Stimulated activated CD8-positive, alpha-beta memory T cell treated with anti-CD3 and anti-CD28 coated beads, Interleukin-4, amount 100 ng/mL, for 1 hour (primary cell): Measurements from ENCODE around the gene LHPP.
"Not testable (repeated sequence)": the region's sequence is repeated elsewhere in the genome, so short reads cannot be mapped to it uniquely, and the experiment has no call there.

Experiments
- DNase-seq, 2 donors: peaks; one replicate each; pipeline ENCODE4 v3.0.0-alpha.2; 2020; ENCODE audit warnings: low read depth in 2 of 2, low spot score in 1 of 2

The LHPP gene

GRCh38 chr10:124604214-124605000, 142.8 kb downstream of the LHPP start:
- no peak for DNase-seq

GRCh38 chr10:124605001-124605370, 143.4 kb downstream of the LHPP start:
- no peak for DNase-seq

- no peak for DNase-seq
Measured at GRCh38 chr10:124605481-124605855, 143.8 kb downstream of the LHPP start.

- DNase-seq = no peak
Measured at GRCh38 chr10:124605856-124606812, 144.5 kb downstream of the LHPP start.

GRCh38 chr10:124606822-124607221, 145.2 kb downstream of the LHPP start:
- DNase-seq = no peak

GRCh38 chr10:124607693-124608092, 146.1 kb downstream of the LHPP start:
- no peak for DNase-seq

- no peak for DNase-seq
Measured at GRCh38 chr10:124608093-124608721, 146.6 kb downstream of the LHPP start.

GRCh38 chr10:124609698-124610097, 148.1 kb downstream of the LHPP start:
- no peak for DNase-seq

- DNase-seq = not testable (repeated sequence)
Measured at GRCh38 chr10:124610186-124610585, 148.6 kb downstream of the LHPP start.

- not testable (repeated sequence) for DNase-seq
Measured at GRCh38 chr10:124610851-124611250, 149.2 kb downstream of the LHPP start.

- DNase-seq = peak in 1 of 2 donors; percentile 21
Measured at GRCh38 chr10:124611738-124612137, 150.1 kb downstream of the LHPP start.

- DNase-seq = no peak
Measured at GRCh38 chr10:124612611-124613498, 151.2 kb downstream of the LHPP start.

- DNase-seq = no peak
Measured at GRCh38 chr10:124614003-124614659, 152.5 kb downstream of the LHPP start.

- no peak for DNase-seq
Measured at GRCh38 chr10:124615259-124615658, 153.6 kb downstream of the LHPP start.

GRCh38 chr10:124616040-124616835, 154.6 kb downstream of the LHPP start:
- DNase-seq = no peak

GRCh38 chr10:124616836-124617130, 155.2 kb downstream of the LHPP start:
- no peak for DNase-seq

- no peak for DNase-seq
Measured at GRCh38 chr10:124618470-124619073, 156.9 kb downstream of the LHPP start.

GRCh38 chr10:124619195-124619594, 157.6 kb downstream of the LHPP start:
- DNase-seq = no peak
